GM18870 (cell line): Measurements from ENCODE around the gene PLPP1.

Experiments used
- ATAC-seq: cut with Tn5 transposase; IDR thresholded peaks from one replicate; pipeline ENCODE4 v1.9.1; 2021; ENCODE audit warnings: moderate library complexity; ENCODE audit not compliant: unreplicated experiment

Gene PLPP1

DNA sequence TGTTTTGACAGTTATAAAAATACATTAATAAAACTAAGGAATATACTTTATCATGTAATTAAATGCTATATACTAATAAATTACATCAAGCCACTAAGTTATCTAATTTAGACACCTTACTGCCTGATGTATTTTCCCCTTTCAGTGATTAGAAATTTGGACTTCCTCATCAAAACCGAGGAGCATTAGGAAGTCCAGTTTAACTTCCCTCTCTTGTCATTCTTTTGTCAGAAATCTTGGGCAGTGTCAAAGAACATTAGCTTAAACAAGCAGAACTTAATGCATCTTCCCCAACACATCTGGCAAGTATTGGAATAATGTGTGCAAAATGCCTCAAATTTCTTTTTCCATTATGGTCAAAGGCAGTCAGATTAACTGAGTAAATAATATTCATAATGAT is 81.6 kb downstream of the PLPP1 start:
- ATAC-seq = no peak

DNA sequence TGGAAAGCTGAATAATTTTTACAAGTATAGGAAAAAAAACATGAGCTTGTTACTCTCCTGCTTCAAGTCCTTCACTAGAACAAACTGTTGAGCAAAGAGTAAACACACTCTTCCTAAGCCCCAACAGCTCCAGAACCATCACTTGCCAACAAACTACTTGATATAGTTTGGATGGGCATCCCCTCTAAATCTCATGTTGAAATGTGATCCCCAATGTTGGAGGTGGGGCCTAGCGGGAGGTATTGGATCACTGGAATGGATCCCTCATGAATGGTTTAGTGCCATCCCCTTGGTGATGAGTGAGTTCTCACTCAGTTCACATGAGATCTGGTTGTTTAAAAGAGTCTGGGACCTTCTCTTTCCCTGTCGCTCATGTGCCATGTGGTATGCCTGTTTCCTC is 82.8 kb downstream of the PLPP1 start:
- ATAC-seq = no peak

DNA sequence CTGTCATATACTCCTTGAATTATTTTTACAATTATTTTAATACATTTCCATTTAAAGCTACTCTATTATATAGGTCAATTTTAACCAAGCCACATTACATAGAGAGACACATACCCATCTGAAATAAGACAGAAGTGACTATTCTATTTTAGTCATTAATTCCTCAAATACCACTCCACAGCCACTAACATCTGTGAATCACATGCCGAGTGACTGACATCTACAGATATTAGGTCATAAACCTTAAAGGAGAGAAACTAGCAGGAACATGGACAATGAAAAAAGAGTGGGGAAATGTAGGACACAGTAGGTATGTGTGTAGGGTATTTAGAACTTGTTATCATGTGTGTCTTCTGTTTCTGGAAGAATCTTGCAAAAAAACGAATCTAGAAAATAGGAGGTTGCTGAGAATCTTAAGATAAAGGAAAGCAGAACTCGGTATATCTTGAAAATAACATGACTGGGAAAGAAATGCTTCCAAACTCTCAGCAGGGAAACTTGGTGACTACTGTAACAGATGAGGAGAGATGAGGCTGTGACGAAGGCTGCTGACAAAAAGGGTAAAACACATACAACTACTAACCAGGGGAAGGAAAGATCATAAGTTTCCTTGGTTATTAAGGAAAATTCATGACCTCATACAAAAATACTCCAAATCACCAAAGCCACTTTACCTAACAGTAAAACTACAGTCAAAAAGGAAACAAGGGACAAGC is 84.6 kb downstream of the PLPP1 start:
- ATAC-seq = no peak

DNA sequence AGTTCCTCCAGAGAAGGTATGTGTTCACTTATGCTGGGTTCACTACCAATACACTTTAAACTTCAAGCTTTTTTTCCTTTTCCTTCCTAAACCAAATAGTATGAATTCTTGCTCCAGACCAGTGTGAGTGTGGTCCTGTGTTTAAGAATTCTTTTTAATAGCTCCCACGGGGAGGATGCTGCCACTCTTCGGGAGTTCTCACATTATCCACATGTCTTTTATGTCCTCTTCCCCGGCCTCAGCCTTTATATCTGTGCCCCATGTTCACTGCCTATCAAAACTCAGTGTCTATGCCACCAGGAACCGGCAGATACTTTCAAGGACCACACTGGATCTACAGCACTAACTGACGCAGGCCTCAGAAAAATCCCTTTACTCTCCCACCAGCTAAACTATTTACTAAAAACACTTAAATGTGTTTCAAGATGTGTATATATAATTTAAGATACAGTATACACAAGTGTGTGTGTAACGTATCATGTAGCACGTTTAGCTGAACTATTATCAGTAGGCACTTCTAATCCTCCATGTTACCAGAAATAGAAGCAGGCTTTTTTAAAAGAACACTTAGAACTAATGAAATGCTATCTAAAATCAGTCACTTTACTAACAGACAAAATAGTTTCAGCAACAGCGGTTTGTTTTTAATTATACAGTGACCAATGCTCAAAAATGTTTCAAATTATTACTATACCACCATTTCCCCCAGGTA is 88.0 kb downstream of the PLPP1 start:
- ATAC-seq = no peak

DNA sequence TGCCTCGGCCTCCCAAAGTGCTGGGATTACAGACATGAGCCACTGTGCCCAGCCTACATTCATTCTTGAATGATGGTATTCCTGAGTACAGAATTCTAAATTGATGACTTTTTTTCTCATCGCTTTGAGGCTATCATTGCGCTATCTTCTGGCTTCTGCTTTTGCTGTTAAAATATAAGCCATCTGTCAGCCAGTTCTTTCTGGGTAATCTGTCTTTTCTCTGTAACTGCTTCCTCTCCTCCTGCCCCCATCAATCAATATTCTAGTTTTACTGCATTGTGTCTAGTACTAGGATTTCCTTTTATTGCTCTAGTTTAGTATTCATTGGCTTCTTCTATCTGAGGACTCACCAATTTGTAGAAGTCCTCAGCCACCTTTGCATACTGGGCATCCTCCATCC is 89.0 kb downstream of the PLPP1 start:
- no peak for ATAC-seq

DNA sequence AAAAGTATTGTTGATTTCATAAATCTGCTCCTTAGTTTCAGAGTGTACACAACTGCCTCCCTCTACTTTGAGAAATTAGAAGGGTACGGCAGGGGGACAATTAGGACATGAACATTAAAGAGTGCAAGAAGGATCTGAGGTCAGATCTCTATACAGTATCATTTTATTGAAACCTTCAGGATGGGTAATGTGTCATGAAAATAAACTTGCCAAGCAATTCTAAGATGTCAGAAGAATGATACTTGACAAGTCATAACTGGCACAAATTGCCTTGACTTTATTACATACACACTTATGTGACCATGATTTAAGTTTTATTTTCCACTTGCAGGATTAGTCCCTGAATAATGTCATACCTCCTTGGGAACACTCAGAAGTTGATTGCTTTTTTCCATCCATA is 92.8 kb downstream of the PLPP1 start:
- no peak for ATAC-seq

DNA sequence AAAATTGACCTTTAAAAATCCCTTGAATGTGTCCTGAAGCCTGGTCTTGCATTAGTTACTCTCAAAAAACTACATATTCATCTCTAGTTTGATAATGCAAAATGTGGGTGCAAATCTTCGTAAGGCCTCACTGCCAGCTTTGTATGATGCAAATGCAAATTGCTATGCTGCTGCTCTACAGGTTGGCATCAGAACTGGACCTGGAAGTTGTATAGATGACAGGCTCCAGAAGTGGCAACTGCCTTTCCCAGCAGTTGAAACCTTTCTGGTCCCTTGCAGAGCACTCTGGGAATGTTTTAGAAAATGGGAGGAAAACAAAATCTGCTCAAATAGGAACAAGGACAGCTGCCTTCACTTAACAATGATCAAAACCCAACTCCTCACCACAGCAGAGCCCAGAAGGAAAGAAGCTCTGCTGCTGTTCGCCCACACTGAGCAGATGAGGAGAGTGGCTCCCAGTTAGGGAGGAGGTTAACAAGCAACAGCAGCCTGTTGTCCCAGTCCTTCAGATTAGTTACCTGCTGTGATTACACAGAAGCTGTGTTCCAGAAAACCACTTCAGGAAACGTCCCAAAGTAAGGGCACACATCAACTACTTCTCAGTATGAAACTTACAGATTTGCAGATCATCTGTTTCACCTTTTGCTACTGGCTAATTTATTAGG is 93.5 kb downstream of the PLPP1 start:
- no peak for ATAC-seq

DNA sequence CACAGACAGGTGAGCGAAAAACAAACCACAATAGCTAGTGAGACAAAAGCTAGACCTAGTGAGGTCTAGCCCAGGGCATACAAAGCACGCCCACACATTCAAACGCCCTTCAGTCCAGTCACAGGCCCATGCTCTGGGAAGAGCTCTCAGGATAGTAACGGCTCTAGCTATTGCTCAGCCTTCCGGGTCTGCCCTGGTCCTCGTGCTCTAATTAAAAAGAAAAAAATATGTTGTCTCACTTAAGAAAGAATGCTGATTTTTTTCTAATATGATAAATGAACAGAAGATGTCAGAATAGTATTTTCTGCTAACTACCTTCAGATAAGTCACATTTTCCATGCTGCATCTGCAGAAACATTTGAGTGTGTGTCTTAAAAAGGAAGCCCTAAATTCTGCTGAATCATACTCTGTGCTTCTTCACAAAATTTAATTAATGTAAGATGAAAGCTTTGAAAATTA is 94.5 kb downstream of the PLPP1 start:
- ATAC-seq = no peak

DNA sequence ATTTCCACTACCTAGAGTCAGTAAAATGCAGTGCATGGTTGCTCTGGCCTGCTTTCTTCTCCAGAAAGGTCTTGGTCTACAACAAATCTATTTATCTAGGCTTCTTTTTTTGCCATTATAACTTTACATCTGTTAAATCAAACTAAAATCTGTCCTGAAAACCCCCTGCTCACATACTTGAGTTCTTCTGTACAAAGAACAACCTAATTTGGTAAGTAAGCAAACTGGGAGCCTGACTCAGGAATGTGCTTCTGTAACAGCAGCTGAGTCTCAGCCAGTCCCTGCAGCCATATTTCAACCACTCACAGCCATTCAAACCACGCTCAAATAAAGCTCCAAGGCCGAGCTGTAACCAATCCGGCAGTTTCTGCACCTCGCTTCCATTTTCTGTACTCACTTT is 95.8 kb downstream of the PLPP1 start:
- no peak for ATAC-seq

DNA sequence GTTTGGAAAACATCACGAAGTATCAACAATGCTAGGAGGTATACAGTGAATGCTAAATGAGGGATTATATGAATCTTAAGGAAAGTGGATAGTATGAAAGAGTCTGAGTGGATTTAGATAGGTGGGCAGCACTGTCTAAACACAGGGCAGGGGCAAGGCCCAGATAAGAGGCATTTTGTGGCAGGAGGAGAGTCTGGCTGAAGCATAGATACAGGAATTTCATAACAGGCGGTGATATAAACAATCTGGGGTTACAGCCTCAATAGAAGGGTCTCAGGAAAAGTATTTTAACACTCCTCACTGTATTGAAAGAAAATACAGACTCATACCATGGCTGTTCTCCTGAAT is 96.9 kb downstream of the PLPP1 start:
- ATAC-seq = no peak

DNA sequence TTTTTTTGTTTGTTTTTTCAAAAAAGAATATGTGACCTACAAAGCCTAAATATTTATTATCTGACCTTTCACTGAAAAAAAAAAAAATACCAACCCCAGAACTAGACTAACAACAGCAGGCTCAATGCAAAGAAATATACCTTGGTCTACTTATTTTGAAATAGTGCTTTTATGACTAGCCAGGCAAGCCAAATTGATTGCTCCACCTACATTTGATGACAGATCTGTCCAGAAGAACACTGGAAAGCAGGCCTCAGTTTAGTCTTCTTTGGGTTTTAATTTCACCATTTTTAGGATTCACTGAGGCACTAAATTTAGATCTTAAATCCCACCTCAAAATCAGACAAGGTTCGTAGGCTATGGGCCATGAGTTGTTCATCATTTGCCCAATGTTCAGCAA is 97.3 kb downstream of the PLPP1 start:
- no peak for ATAC-seq

DNA sequence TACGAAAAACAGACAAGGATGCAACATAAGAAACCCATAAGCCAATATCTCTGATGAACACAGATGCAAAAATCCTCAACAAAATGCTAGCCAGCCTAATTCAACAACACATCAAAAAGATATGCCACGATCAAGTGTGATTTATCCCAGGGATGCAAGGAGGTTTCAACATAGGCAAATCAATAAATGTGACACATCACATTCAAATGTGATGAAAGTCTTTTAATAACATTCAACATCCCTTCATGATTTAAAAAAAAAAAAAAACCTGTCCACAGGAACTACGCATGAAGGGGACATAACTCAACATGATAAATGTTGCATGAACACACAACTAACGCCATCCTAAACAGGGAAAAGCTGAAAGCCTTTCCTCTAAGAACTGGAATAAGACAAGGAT is 102.2 kb downstream of the PLPP1 start:
- no peak for ATAC-seq

DNA sequence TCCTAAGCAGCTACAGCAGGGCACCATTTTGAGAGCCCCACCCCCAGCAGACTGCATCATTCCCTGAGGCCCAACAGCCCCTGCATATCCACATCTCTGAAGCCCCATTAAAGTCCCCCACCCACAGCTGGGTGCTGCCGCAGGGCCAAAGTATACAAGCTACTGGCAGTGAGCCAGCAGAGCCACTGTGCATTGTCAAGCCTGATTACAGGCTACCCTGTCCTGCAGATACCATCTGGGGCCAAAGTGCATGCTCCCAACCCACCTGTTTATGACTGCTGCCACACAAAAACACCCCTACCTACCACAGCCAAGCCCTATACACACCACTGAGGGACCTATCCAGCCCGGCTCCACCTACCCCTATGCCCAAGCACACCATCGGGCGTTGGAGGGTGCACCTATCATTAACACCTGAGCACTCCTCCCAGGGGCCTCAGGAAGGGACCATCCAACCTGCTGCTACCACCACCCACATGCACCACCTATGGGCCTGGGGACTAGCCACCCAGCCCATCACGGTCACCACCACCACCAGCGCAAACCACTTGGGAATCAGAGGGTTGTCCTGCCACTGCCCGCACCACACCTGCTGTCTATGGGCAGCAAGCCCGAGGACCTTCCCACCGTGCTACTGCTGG is 105.0 kb downstream of the PLPP1 start:
- no peak for ATAC-seq

DNA sequence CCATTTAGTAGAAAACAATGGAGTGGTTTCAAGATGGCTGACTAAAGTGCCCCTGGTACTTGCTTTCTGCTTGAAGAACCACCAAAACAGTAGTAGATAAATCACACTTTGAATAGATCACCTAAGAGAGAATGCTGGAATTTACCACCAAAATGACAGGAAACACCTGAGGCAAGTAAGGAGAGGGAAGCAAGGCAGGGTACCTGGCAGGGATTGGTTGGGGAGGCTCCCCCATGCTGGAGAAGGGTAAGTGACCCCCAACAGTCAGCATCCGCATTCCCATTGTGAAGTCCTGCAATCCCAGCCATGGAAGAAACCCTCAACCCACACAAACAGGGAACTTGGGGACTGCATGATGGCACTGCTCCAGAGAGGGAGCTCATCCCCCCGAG is 105.5 kb downstream of the PLPP1 start:
- no peak for ATAC-seq

DNA sequence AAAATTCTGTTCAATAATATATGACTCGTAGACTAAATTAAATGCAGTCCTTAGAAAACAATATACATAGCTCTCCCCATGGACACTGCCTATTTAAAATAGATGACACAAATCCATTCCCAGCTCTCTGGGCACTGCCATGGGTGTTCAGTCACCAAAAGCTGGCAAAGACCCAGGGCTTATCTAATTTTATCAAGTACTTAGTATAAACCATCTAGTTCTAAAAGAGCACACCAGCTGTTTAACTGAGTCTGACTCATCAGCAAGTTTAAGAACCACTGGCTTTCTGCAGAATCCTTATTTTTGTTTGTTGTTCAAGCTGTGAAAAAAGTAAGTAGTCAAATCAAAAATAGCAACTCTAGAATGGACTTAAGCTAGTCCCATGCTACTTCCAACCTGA is 107.6 kb downstream of the PLPP1 start:
- no peak for ATAC-seq

DNA sequence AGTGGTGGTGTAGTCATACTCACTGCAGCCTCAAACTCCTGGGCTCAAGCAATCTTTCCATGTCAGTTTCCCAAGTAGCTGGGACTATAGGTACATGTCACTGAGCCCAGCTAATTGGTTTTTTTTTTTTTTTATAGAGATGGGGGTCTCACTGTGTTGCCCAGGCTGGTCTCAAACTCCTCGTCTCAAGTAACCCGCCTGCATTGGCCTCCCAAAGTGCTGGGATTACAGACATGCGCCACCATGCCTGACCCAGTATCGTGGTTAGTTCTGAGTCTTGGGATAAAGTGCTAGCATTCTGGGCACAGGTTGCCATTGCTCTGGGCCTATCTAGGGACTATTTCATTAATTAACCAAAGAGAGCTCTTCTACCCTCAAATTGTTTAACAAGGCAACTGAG is 108.3 kb downstream of the PLPP1 start:
- ATAC-seq = no peak

DNA sequence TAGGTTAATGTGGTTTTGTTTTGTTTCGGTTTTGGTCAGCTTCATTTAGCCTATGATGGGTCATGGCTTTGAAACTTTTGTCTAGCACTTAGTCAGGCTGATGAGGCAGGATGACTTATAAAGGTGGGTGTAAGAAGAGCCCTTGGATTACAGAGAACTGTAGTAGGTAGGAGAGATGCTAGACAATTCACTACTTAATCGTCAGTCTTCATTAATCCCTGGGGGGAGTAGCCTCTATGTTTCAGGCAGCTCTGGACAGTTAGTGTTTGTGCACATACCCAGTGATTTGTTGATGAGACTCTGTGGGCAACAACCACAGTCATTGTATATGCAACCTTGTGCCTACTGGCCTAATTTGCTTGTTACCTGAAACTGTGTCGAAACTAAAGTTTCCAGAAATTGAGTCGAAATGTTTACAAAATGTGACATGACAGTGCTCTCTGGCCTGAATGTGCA is 113.7 kb downstream of the PLPP1 start:
- ATAC-seq = peak; percentile 93

DNA sequence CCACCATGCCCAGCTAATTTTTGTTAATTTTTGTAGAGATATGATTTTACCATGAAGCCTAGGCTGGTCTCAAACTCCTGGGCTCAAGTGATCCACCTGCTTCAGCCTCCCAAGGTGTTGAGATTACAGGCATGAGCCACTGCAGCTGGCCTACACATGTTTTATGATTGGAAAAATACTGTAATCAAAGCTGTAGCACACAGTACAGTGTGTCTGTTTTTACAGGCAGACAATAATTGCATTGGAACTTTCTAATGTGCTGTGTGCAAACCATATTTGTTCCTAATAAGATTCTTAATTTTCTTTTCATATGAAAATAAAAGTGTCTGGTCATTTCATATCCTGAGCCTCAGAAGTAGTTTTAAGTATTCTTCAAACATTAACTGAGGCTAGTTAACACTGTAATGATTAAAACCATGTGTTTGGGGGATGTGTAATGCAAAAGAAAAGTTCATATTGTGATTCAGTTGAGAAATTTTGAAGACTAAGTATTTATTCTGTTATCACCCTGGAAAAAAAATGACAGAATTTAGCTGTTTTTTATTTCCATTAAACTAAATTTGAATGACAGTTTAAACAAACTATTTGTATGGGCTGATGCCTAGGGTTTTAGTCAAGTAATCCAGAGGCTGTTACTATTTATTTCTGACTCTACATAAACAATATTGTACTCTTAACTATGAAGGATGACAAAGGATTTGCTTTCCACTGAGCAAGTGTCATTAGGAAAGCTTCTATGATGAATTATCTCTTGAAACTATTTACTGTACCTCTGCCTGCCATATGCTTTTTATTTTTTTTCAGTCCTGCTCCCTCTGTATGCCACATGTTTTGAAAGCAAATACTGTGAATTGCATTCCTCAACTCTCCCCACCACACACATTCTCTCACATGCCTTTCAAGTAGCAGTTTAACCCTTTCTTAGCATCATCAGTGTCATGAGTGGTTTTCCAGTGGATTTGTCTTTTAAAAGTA is 115.5 kb downstream of the PLPP1 start:
- ATAC-seq = no peak

DNA sequence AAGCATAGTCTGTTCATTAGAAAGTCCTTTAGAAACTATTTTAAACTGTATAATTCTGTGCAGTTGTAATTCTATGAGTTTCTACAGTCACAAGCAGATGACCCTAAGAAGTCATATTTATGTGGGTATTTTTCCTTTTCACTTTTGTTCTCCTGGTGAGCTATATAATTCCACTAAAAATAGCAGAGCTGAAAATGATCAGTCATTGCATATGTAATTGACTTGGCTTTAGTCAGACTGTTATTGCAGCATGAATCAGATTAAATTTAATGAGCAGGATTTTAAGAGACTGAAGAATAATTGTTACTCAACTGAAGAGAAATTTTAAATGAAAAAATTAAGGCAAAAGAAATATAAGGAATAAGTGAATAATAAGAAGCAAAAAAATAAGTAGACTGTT is 118.5 kb downstream of the PLPP1 start:
- no peak for ATAC-seq

DNA sequence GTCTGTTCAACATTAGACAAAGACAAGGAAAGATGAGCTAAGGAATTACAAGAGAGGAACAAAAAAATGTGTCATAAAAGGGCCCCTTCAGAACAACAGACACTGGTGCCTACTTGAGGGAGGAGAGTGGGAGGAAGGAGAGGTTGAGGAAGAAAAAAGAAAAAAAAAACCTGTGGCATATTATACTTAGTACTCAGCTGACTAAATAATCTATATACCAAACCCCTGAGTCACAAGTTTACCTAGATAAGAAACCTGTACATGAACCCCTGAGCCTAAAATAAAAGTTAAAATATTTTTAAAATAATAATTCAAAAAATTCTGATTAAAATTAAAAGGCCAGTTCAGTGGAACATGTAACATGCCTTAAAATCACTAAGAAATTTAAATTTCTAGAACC is 119.7 kb downstream of the PLPP1 start:
- ATAC-seq = no peak

DNA sequence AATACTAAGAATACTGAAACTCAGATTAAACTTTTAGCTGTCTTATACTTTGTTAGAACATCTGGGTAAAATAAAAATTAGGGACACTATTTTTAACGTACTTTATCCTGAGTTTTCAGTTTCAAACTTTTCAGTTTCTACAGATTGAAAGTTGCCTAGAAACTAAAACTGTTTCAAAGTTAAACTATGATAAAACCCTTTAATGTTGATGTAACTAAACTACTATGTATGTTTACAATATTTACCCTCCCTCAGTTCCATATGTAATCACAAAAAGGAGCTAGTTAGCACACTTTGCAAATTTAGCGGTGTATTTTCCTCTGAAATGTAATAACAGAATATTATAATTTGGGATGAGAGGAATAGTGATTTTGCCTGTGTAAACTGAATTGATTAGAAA is 121.1 kb downstream of the PLPP1 start:
- ATAC-seq = no peak
